GM21576 (cell line): ENCODE measurements around the gene MALSU1.
A peak's percentile ranks its signal among the peaks of the same experiment; 100 is the strongest.

Experiments
- ATAC-seq: cut with Tn5 transposase; IDR thresholded peaks from one replicate; pipeline ENCODE4 v1.9.1; 2021; ENCODE audit warnings: mild to moderate bottlenecking, moderate library complexity; ENCODE audit not compliant: unreplicated experiment

MALSU1 gene

DNA sequence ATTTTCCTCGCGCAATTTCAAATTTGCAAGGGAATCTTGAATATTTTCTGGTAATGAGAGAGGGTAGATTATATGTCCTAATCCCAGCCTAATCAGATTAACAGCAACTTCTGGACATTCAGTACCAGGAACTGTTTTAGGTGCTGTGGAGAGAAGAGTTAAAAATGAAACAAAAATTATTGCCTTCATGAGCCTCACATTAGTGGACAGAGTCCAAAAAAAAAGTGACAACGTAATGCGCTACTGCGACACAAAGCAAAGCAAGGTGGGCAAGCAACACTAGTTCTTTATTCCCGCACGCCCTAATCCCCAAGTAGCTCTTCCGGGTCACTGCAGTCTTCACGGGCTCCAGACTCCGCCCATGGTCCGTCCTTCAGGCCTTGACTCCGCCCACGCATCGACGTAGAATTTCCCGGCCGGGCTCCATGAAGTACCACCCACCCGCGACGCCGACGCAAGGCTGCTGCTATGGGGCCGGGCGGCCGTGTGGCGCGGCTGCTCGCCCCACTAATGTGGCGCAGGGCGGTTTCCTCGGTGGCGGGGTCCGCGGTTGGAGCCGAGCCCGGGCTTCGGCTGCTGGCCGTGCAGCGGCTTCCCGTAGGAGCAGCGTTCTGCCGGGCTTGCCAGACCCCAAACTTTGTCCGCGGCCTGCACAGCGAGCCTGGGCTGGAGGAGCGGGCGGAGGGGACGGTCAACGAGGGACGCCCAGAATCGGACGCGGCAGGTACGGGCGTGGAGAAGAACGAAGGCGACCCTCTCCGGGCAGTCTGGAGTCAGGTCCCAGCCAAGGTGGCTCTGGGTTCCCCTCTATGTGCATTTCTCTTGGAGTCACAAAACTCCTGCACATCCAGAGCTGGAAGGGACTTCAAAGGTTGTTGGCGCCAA, at the start of gene MALSU1:
Gene MALSU1, plus strand, starts transcription at position 455 of the 885 bp plus-strand sequence. Its CDS starts 14 bp downstream, at position 469.
- ATAC-seq, result peak; percentile 99

DNA sequence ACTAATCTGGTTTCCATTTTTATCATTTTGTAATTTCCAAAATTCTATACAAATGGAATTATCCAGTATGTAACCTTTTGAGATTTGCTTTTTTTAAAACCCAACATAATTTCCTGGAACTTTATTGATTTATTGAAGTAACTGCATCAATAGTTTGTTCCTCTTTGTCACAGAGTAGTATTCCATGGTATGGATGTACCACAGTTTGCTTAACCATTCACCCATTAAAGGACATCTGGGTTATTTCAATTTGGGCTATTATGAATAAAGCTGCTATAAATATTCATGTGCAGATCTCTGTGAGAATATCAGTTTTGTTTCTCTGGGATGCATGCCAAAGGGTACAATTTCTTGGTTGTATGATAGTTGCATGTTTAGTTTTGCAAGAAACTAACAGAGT, 49.7 kb upstream of the MALSU1 start:
- no peak for ATAC-seq

DNA sequence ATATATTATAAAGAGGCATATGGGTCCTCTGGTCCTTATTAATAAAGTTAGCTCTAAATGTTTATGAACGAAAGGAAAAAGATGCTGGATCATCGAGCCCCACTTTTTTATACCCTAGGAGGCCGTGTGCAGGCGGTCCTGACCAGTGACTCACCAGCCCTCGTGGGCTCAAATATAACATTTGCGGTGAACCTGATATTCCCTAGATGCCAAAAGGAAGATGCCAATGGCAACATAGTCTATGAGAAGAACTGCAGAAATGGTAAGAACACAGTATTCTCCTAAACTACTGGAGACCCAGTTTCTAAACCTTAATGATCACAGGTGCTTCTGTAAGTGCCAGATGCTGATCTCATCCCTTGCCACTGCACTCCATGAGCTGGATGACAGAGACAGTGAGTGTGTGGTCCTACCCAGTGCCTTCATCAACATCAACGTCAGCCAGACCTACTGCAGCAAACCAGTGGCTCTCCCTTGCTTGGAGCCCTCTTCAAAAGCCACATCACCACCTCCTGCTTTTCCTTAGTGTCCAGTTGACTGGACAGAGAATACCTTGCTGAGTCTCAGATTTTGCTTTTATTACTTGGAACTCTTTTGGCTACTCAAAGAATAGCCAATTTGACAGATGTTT, 45.0 kb upstream of the MALSU1 start:
- ATAC-seq, result no peak

DNA sequence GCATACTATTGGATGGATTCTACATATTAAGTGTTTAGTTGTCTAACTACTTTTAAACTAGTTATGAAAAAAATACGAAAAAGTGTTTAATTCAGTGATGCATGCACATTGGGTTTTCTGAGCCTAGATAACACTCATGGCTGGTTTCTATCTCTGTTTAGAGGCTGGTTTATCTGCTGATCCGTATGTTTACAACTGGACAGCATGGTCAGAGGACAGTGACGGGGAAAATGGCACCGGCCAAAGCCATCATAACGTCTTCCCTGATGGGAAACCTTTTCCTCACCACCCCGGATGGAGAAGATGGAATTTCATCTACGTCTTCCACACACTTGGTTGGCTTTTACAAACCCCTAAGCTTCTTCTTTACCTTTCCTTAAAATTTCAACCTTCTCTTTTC, 42.4 kb upstream of the MALSU1 start:
- no peak for ATAC-seq

DNA sequence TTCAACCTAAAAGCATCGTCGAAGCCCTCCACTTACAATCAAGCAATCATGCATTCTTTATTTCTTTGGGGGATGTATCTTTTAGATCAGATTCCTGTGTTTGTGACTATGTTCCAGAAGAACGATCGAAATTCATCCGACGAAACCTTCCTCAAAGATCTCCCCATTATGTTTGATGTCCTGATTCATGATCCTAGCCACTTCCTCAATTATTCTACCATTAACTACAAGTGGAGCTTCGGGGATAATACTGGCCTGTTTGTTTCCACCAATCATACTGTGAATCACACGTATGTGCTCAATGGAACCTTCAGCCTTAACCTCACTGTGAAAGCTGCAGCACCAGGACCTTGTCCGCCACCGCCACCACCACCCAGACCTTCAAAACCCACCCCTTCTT, 38.8 kb upstream of the MALSU1 start:
- no peak for ATAC-seq

DNA sequence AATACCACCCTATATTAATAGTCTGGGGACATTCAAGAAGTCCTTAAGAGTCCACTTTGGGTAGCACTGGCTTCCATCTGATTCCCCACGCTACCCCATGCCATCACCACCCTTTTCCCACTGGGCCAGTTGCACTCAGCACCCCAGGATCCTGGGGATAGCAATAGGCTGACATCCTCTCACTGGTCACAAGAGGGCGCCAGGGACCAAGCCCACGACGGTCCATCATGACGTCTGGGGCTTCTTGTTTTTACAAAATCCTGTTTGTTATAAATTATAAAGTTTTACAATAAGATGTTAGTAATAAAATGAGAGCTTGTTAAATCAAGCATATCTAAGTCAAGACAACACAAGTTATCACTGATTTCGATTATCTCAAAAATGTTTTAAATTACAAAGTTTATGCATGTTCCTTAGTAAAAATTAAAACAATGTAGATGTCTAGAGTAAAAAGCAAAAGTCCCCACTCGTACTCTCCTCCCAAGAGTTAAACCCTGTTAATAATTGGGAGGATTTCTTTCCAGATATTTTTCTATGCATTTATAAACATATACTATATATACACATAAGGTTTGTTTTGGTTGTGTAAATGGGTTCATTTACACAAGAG, 37.2 kb upstream of the MALSU1 start:
- peak; percentile 82 for ATAC-seq

DNA sequence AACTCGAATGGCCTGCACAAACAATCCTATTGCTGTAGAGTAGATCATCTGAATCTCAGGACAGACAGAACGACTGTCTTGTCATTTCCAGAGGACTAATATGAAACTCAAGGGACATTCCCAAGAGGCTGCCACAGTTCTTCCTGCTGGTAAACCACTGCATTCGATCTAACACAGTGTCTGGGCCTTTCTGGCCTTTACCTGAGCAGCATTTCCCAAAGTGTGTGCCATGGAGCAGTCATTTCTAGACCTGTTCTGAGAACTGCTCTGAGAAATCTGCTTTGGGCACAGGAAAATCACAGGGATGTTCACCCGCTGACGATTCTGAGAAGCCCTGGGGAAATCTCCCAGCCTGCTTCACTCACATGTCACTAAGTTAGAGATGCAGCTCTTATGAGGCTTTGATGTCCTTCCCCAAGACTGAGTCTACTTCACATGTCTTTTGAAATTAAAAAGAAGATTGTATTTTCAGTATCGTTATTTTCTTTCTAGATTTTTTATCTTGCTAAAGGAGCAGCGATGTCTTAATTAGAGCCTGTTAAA, 34.2 kb upstream of the MALSU1 start:
- no peak for ATAC-seq

DNA sequence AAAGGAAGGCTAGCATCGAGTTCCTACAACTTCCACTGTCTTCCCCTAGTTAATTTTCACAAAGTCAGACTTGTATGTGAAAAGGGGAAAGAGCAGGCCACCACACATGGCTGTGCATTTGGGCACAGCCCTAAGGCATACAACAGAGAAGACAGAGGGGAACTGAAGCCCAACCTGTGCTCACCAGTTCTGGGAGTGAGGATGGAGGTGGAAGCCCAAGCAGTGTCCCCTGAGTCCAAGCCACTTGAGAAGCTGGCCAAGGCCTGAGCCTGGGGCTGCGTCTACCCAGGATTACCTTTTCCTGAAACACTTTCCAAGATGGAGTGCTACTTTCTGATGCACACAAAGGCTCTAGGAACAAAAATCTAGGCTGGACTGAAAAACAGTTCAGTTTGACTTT, 32.2 kb upstream of the MALSU1 start:
- no peak for ATAC-seq

DNA sequence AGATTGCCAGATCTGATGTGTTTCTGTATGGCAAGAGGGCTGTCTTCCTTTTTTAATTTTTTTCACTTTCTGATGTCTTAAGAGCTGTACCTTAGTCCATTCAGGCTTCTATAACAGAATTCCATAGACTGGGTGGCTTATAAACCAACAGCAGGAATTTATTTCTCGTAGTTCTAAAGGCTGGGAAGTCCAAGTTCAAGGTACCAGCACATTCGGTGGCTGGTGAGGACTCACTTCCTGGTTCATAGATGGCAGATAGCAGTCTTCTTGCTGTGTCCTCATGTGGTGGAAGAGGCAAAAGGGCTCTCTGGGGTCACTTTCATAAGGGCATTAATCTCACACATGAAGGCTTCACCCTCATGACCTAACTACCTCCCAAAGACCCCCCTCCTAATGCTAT, 31.8 kb upstream of the MALSU1 start:
- ATAC-seq, result no peak

DNA sequence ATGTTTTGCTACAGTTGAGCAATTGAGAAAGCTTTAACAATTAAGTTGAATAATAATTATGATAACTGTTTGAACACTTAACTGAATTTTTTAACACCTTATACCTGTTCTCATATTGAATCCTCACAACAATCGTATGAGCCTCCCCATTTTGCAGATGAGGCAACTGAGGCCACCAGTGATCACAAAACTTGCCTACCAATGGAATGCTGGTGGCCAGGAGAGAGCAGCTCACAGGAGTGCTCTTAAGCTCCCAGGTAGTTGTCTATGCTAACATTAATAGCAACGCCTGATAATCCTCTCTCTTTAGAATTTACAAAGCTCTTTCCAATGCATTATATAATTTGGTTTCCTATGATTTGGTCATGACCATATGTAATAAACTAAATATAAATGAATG, 31.0 kb upstream of the MALSU1 start:
- no peak for ATAC-seq

DNA sequence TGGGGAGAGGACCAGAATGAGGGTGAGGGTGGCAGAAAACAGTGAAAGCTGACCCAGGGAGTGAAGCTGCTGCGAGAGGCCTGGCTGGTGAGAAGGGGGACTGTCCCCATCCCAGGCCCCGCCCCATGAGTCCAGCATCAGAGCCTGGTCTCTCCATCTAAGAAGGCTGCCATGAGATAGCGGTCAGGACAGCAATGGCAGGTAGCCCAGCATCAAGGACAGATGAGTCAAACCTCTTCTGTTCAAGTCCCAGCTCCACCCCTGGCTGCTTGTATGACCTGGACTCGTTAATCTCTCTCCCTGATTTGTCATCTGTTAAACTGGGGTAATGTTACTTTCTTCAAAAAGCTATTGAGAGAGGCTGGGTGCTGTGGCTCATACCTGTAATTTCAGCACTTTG, 30.4 kb upstream of the MALSU1 start:
- no peak for ATAC-seq

DNA sequence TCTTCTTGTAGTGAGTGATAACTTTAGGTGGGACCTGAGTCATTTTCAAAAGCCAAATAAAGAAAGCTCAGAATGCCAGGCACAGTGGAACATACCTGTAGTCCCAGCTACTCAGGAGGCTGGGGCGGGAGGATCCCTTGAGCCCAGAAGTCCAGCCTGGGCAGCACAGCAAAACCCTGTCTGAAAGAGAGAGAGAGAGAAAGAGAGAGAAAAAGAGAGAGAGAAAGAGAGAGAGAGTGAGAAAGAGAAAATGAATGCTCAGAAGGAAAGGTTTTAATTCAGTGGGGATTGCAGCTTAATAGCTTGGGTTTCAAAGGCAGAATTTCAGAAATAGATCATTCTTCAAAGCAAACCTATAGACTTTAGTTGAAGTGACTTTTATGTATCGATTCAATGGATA, 26.9 kb upstream of the MALSU1 start:
- ATAC-seq, result no peak

DNA sequence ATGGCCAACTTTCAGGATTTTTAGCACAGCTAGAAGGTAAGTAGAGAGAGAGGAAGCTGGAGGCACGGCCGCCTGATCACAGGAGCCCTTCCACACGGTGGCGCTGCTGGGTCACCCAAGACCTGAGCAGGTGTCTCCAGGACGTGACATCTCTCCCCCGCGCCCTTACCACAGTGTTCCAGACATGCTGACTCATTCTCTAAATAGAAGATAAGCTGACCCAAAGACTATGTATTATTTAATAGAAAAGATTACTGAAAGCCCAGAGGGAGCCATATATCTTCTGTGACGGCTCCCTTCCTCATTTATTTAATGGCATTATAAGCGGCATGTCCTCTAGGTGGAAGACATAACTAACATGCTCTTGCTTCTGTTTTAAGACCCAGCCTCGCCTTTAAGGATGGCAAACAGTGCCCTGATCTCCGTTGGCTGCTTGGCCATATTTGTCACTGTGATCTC, 26.0 kb upstream of the MALSU1 start:
- ATAC-seq, result peak; percentile 95

DNA sequence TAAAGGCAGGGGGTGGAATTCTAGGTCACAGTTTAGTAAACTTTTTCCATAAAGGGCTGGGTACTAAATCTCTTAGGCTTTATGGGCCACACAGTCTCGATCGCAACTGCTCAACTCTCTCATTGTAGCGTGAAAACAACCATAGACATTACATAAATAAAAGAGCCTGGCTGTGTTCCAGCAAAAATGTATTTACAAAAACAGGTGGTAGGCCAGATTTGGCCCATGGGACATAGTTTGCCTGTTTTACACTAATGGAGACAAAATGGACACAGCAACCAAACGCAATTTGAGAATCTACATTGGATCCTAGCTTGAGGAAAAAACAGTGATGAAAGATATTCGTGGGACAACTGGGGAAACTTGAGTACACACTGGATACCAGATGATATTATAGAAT, 23.2 kb upstream of the MALSU1 start:
- no peak for ATAC-seq

DNA sequence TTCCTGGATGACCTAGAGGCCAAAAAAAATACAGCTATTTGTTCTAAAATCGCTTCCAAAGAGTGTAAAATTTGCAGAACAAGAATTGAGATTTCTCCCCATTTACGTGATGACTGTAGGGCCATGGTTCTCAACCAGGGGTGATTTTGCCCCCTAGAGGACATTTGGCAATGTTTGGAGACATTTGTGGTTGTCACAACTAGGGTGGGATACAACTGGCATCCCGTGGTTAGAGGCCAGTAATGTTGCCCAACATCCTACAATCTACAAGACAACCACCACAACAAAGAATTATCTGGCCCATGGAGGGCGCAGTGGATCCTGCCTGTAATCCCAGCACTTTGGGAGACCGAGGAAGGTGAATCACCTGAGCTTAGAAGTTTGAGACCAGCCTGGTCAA, 22.8 kb upstream of the MALSU1 start:
- ATAC-seq, result no peak

DNA sequence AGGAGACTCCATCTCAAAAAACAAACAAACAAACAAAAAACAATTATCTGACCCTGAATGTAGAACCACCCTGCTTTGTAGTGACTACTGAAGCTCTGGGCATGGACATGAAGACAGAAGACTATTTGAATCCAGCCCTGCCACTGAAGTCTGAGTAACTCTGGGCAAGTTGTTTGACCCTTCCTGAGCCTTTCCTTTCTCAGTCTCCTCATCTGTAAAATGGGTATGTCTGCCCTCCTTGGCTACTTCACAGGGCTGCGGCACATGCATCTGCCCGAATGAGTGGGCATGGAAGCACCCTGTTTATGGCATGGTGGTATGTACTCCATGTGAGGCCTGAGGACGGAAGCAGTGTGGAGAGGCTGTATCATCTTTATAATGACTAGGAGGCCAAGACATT, 22.2 kb upstream of the MALSU1 start:
- no peak for ATAC-seq

DNA sequence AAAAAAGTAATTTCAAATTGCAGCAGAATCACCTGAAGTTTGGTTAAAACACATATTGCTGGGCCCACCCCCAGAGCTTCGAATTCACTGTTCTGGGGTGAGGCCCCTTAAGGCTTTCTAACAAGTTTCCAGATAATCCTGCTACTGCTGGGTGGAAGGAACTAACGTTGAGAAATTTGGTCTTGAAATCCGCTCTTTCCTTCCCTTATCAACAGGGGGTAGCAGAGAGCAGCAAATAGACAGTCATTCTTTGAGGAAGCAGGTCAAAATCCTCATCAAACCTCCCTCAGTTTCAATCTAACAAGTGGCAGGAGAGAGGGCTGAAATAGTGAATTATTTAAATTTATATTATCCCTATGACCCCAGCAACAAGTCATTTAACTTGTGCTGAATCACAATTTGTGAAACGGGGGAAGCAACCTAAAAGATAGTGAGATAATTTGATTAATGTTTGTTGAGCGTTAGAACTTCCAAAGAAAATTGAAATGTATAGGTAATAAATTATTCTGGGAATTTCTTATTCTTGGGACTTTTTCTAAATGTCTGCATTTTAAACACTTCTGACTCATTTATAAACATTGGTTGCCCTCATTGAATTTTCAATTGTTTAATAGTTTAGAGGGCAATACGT, 21.7 kb upstream of the MALSU1 start:
- no peak for ATAC-seq

DNA sequence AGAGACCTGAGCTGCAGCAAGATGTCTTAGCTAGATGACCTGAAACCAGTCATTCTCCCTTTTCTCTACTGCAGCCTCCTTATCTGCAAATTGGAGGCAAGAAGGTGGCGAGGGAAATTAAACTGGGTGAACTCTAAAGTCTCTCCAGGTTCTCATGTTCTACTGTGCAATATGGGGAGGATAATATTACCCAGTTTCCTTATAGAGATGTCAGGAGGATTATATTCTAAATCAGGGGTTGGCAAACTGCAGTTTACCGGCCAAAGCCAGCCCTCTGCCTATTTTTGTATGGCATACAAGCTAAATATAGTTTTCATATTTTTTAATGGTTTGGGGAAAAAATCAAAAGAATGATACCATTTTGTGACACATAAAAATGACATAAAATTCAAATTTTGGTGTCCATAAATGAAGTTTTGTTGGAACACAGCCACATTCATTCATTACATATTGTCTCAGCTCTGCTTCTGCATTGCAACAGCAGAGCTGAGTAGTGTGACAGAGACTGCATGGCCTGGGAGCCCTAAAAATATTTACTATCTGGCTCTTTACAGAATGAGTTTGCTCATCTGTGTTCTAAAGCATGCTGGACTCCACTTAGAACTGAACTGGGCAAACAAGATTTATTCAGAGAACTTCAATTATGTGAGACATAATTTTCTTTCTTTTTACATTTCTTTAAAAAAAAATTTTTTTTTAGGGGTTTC, 19.2 kb upstream of the MALSU1 start:
- ATAC-seq, result no peak

DNA sequence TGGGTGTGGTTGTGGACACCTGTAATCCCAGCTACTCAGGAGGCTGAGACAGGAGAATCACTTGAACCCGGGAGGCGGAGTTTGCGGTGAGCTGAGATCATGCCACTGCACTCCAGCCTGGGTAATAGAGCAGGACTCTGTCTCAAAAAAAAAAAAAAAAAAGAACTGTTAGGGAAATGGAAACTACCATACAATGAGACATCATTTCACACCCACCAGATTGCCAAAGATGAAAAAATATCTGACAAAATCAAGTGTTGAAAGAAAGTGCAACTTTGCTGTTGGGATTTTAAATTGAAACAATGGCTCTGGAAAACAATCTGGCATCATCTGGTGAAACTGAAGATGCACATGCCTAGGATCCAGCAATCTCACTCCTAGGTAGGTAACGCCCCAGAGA, 16.1 kb upstream of the MALSU1 start:
- no peak for ATAC-seq

DNA sequence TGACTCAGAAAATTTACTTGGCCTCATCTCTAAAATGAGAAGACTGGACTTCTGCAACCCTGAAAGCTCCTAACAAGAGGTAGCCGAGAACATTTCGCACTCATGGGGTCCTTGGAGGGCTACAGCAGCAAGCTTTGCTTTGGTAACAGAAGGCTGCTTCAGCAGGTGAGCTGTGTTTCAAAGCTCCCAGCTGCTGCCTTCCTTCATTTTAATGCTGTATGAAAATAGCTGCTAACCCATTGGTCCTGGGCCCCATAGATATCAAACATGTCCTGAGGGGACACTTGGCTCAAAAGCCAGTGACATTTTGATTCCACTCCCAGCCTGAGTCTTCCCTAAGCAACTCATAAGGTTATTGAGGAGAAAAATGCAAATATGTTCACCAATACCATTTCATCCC, 14.3 kb upstream of the MALSU1 start:
- ATAC-seq, result no peak
